NCI-H774 (cell line): ENCODE data around the gene RAB22A.
"Not testable (repeated sequence)": the region's sequence is repeated elsewhere in the genome, so short reads cannot be mapped to it uniquely, and the experiment has no call there.

Source experiments
- DNase-seq: peaks from one replicate; lab custom pipeline; 2025; lab: John Stamatoyannopoulos, UW

The RAB22A gene

GRCh38 chr20:58414786-58415185, 105.3 kb downstream of the RAB22A start:
- not testable (repeated sequence) for DNase-seq

- no peak for DNase-seq
Observed at GRCh38 chr20:58416057-58416456, 106.5 kb downstream of the RAB22A start.

DNA sequence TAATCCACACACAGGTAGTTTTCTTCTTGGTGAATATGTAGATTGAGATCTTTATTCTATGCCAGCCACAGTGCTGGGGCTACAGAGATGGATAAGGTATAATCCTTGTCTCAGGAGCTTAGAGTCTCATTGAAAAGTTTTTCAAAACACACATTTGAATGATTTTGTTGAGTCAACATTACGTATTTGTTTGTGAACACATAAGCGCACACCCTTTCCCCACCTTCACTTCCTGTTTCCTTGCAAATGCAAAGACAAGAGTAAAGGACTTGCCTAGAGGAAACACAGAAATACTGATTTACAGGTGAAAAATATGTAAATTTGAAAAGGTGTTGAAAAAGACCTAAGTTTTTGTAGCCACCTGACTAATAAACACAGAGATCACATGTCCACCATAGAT, 107.3 kb downstream of the RAB22A start:
- no peak for DNase-seq
